ENCODE measurements around the gene MYF6. TPM values are rescaled to one million over a fixed set of nuclear protein-coding genes. Genes with fewer than 3 reads are reported as not detected.

MYF6 gene
- total and polyA plus RNA-seq, 10 donors = 0.03 to 0.04 TPM; not detected in 8

DNA sequence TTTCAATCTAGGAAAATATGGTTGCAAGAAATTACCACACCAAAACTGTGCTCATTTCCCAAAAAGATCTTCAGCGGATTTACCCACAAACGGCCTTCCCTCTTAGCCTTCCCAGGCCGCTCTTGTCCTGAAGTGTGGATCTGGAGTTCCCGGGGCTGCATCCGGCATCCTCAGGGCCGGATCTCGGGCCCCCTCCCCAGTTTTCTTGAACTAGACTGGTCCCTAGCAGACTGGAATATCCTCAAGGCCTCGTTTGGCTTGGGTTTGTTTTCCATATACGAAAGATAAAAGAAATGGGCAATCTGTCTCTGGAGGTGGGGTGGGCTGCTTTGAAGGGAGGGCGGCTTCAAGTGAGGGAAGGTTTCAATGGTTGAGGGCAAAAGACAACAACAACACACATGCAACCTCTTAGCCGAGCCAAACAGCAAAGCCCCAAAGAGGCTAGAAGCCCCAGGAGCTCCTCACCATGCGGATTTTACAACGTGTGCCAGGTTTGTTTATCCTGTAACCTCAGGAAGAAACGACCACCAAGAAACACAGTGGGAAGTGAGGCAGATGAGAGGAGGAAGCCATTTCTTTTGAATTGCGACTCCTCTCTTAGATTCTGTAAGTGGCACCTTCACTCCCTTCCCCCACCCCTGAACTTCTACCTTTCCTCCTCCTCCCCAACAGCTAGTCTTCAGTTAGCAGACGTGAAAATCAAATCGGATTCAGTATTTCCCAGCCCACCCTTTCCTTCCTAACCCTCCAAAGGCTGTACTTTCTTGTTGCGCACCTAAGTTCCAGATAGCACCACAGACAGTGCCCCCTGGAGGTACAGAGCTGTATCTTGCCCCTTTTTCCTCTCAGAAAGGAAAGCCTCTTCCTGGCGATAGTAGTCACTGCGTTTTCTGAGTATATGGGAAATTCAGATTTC lies 2.6 kb downstream of the MYF6 start:
- Histone ChIP-seq H3K27ac (no peak overlapping the region), H3K4me1 (peaks cover 0 to 8% (median 7%) of the 10 kb centered on the region in 6 donors), H3K4me3 (no peak overlapping the region), H3K36me3 (no peaks in the 10 kb centered on the region), H3K9me3 (no peaks in the 10 kb centered on the region), H3K27me3 (replicated peaks in 1 of 7) (peaks cover 0 to 76% (median 19%) of the 10 kb centered on the region in 7 donors)
- 46 to 62% (median 58%) methylated on average over 20 of the region's 20 CpGs for WGBS, 5 donors
- DNase-seq = no peak
- TF ChIP-seq POLR2AphosphoS5 (IDR thresholded peaks at IDR 0.05) = no peak
- TF ChIP-seq, protein P1, sequence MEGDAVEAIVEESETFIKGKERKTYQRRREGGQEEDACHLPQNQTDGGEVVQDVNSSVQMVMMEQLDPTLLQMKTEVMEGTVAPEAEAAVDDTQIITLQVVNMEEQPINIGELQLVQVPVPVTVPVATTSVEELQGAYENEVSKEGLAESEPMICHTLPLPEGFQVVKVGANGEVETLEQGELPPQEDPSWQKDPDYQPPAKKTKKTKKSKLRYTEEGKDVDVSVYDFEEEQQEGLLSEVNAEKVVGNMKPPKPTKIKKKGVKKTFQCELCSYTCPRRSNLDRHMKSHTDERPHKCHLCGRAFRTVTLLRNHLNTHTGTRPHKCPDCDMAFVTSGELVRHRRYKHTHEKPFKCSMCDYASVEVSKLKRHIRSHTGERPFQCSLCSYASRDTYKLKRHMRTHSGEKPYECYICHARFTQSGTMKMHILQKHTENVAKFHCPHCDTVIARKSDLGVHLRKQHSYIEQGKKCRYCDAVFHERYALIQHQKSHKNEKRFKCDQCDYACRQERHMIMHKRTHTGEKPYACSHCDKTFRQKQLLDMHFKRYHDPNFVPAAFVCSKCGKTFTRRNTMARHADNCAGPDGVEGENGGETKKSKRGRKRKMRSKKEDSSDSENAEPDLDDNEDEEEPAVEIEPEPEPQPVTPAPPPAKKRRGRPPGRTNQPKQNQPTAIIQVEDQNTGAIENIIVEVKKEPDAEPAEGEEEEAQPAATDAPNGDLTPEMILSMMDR (IDR thresholded peaks at IDR 0.05 in 8 of 11, conservative IDR thresholded peaks at IDR 0.05 in 3 of 11) = no peak
- TF ChIP-seq POLR2A (IDR thresholded peaks at IDR 0.05) = no peak
- intact Hi-C loops (cut with DNase I; ENCODE audit: low total_unique reads) = no loop called here

DNA sequence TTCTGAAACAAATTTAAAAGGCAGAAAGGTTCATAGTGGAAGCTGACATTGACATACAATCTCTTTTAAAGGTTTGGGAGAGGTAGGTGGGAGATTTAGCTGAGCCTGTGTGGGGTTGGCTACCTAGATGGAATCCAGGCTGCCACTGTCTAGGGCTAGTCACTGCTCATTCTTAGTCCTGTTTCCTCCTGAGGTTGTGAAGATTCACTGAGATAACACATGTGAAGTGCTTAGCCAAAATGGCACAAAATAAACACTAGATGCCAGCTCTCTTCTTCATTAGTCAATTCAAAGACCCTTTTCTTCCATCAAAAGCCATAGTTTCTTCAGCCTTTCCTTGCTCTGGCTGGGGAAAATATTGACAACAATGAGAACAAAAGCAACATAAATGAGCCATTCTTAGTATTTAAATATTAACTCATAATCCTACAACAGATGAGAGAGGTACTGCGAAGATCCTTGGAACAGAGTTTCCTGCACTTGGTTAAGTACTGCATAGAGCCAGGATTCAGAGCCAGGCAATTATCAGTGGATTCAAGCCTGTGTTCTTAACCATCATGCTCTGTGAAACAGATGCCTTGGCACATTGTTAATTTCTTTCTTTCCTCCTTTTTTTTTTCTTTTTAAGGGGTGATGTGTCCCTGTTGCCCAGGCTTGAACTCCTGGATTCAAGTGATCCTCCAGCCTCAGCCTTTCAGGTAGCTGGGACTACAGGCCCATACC lies 3.5 kb downstream of the MYF6 start:
- intact Hi-C loops (cut with DNase I; ENCODE audit: low total_unique reads) = no loop called here
- H3K27ac ChIP-seq = no peak overlapping the region
- no peaks in the 10 kb centered on the region for H3K9me3 ChIP-seq
- DNase-seq = no peak
- WGBS, 5 donors = 85 to 100% (median 90%) methylated on average over 1 of the region's 1 CpG
- peaks cover 0 to 84% (median 24%) of the 10 kb centered on the region in 7 donors for H3K27me3 ChIP-seq (replicated peaks in 1 of 7)
- H3K4me1 ChIP-seq = peaks cover 0 to 8% (median 7%) of the 10 kb centered on the region in 6 donors
- no peak overlapping the region for H3K4me3 ChIP-seq
- TF ChIP-seq POLR2AphosphoS5 (IDR thresholded peaks at IDR 0.05) (no peak), POLR2A (IDR thresholded peaks at IDR 0.05) (no peak)
- TF ChIP-seq, protein P1 (IDR thresholded peaks at IDR 0.05 in 8 of 11, conservative IDR thresholded peaks at IDR 0.05 in 3 of 11) = no peak
- H3K36me3 ChIP-seq = no peaks in the 10 kb centered on the region

DNA sequence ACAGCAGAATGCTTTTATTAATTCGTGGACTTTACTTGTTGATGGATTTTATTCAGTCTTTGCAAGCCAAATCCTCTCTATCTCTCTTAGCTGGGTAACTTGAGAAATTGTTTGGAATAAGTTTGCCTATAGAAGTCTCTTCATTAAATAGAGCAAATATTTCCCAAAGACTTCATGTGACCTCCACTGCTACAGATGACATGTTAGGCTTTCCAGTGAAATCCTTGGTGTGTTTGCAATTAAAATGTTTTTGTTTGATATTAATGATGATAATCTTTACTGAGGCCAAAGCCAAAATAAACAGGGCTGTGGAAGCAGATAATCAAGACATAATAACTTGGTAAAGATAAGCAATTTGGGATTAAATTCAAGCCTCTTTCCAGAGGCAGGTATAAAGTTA lies 4.4 kb downstream of the MYF6 start:
- H3K4me3 ChIP-seq = no peak overlapping the region
- H3K4me1 ChIP-seq = peaks cover 0 to 8% (median 7%) of the 10 kb centered on the region in 6 donors
- intact Hi-C loops (cut with DNase I; ENCODE audit: low total_unique reads) = no loop called here
- no peaks in the 10 kb centered on the region for H3K9me3 ChIP-seq
- TF ChIP-seq POLR2AphosphoS5 (IDR thresholded peaks at IDR 0.05) (no peak), POLR2A (IDR thresholded peaks at IDR 0.05) (no peak)
- TF ChIP-seq, protein P1 (IDR thresholded peaks at IDR 0.05 in 8 of 11, conservative IDR thresholded peaks at IDR 0.05 in 3 of 11) = no peak
- no peak for DNase-seq
- H3K27me3 ChIP-seq (replicated peaks in 1 of 7) = peaks cover 0 to 94% (median 32%) of the 10 kb centered on the region in 7 donors
- H3K36me3 ChIP-seq = no peaks in the 10 kb centered on the region
- no peak overlapping the region for H3K27ac ChIP-seq
- 44 to 76% (median 55%) methylated on average over 1 of the region's 1 CpG for WGBS, 5 donors

DNA sequence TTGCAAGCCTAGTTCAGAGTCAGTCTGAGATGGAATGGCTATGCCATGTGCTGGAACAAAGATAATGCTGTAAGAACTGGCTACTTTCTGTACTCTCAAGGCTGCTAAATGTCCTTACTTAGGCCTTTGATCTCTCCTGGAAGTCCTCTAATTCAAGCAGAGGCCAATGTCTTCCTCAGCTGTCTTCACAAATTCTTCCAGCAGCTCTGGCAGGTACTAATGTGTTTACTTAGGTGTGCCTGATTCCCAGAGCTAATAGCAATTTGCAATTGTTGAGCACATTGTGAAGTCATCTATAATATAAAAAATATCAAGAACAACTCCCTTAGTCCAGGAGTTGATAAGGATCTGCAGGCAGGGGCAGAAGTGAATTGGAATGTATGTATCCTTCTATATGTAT lies 5.4 kb downstream of the MYF6 start:
- Histone ChIP-seq H3K27ac (no peak overlapping the region), H3K27me3 (replicated peaks in 1 of 7) (peaks cover 0 to 92% (median 32%) of the 10 kb centered on the region in 7 donors)
- intact Hi-C loops (cut with DNase I; ENCODE audit: low total_unique reads) = no loop called here

More for the DNA sequence above, 5.4 kb downstream of the MYF6 start:
- no peaks in the 10 kb centered on the region for H3K9me3 ChIP-seq
- H3K36me3 ChIP-seq = no peaks in the 10 kb centered on the region
- H3K4me3 ChIP-seq = no peak overlapping the region
- TF ChIP-seq POLR2AphosphoS5 (IDR thresholded peaks at IDR 0.05) (no peak), POLR2A (IDR thresholded peaks at IDR 0.05) (no peak)
- TF ChIP-seq, protein P1 (IDR thresholded peaks at IDR 0.05 in 8 of 11, conservative IDR thresholded peaks at IDR 0.05 in 3 of 11) = no peak
- DNase-seq = no peak
- peaks cover 0 to 8% (median 7%) of the 10 kb centered on the region in 6 donors for H3K4me1 ChIP-seq
